H1 (cell line): ENCODE measurements around the gene PPM1N. TPM values are rescaled to one million over a fixed set of nuclear protein-coding genes. Genes with fewer than 3 reads are reported as not detected.
A peak's percentile ranks its signal among the peaks of the same experiment; 100 is the strongest.

ENCODE experiments used
- CTCF ChIA-PET: fragments of 300-600 bp; sonication (Branson Sonifier 250); formaldehyde crosslinking; loops from one replicate; lab custom pipeline; 2021; ENCODE audit not compliant: partially characterized antibody; lab: Charles Lee
- POLR2A ChIA-PET: fragments of 300-600 bp; sonication (Branson Sonifier 250); formaldehyde crosslinking; loops from one replicate; lab custom pipeline; 2021; ENCODE audit warnings: inconsistent platforms; ENCODE audit not compliant: partially characterized antibody; lab: Charles Lee
- DNase-seq, 2 experiments: peaks; one replicate each; pipeline versions ENCODE4 v3.0.0 to v3.0.0-alpha.2; 2010 to 2022; ENCODE audit warnings: low spot score in 2 of 2, low read depth in 1 of 2, mixed read lengths in 1 of 2
- FAIRE-seq: peaks from 2 replicates; lab custom pipeline; 2011; peaks lifted over from hg19 to GRCh38; lab: Jason Lieb, UNC
- H2AFZ ChIP-seq: 2 replicates; pipeline ENCODE4 v1.8.1; 2012; ENCODE audit warnings: low read length, inconsistent platforms
- H2AK5ac ChIP-seq: 2 replicates; pipeline ENCODE4 v1.6.1; 2013; ENCODE audit warnings: low read depth, low read length
- H2BK120ac ChIP-seq: replicated peaks from 2 replicates; pipeline ENCODE3; 2013; ENCODE audit warnings: low read depth, low read length, inconsistent platforms
- H2BK12ac ChIP-seq: 2 replicates; pipeline ENCODE4 v1.6.1; 2013; ENCODE audit warnings: low read depth, low read length
- H2BK15ac ChIP-seq: 2 replicates; pipeline ENCODE4 v1.6.1; 2013; ENCODE audit warnings: low read length
- H2BK20ac ChIP-seq: 2 replicates; pipeline ENCODE4 v1.6.1; 2013; ENCODE audit warnings: low read length
- H2BK5ac ChIP-seq: 2 replicates; pipeline ENCODE4 v1.6.1; 2013; ENCODE audit warnings: low read depth, low read length
- H3K14ac ChIP-seq: 2 replicates; pipeline ENCODE4 v1.6.1; 2013; ENCODE audit warnings: inconsistent platforms; ENCODE audit not compliant: insufficient read length
- H3K18ac ChIP-seq: 2 replicates; pipeline ENCODE4 v1.6.1; 2013; ENCODE audit warnings: low read length; ENCODE audit errors: extremely low read depth
- H3K23ac ChIP-seq: 2 replicates; pipeline ENCODE4 v1.6.1; 2013; ENCODE audit warnings: inconsistent platforms; ENCODE audit not compliant: insufficient read length
- H3K23me2 ChIP-seq: 2 replicates; pipeline ENCODE4 v1.6.1; 2013; ENCODE audit warnings: low read depth, low read length
- H3K27ac ChIP-seq: 2 replicates; pipeline ENCODE4 v1.6.1; 2011; ENCODE audit warnings: low read depth, low read length, inconsistent platforms
- H3K27me3 ChIP-seq, 4 experiments: replicated peaks in 1 of 4; 1 replicate in 1 of 4; 2 replicates in 3 of 4; pipeline versions ENCODE4 v1.6.1 to v1.8.1; 2011 to 2013; ENCODE audit warnings: low read length in 3 of 4, mild to moderate bottlenecking in 3 of 4, inconsistent platforms in 2 of 4, mixed read lengths in 2 of 4, moderate library complexity in 1 of 4; ENCODE audit not compliant: control insufficient read depth in 3 of 4, insufficient read depth in 3 of 4; ENCODE audit errors: extremely low read depth in 1 of 4
- H3K36me3 ChIP-seq, 4 experiments: 2 replicates each; pipeline versions ENCODE4 v1.6.1 to v1.8.1; 2011 to 2013; ENCODE audit warnings: mild to moderate bottlenecking in 4 of 4, low read length in 3 of 4, moderate library complexity in 2 of 4, control low read depth in 1 of 4, inconsistent platforms in 1 of 4; ENCODE audit not compliant: insufficient read depth in 4 of 4, control insufficient read depth in 2 of 4
- H3K4ac ChIP-seq: replicated peaks from 2 replicates; pipeline ENCODE3; 2013; ENCODE audit warnings: low read length, low read depth, mixed read lengths, inconsistent platforms; ENCODE audit not compliant: insufficient read length
- H3K4me1 ChIP-seq, 4 experiments: replicated peaks in 1 of 4; 1 replicate in 1 of 4; 2 replicates in 3 of 4; pipeline versions ENCODE4 v1.6.1 to v1.8.1; 2011 to 2013; ENCODE audit warnings: low read length in 3 of 4, inconsistent platforms in 2 of 4, mixed read lengths in 1 of 4; ENCODE audit not compliant: insufficient read depth in 4 of 4, control insufficient read depth in 3 of 4
- H3K4me2 ChIP-seq, 2 experiments: 2 replicates each; pipeline versions ENCODE4 v1.6.1 to v1.8.1; 2011 to 2013; ENCODE audit warnings: low read depth in 2 of 2, low read length in 2 of 2, control low read depth in 1 of 2, inconsistent platforms in 1 of 2, mild to moderate bottlenecking in 1 of 2; ENCODE audit not compliant: insufficient read depth in 1 of 2
- H3K4me3 ChIP-seq, 4 experiments: fragments of 200-600, 300-600 bp in 1 of 4; sonication (generic), shearing (Covaris generic), sonication (Bioruptor Twin) in 1 of 4; 2 replicates each; pipeline versions ENCODE4 v1.5.1 to v1.8.1; 2011 to 2016; ENCODE audit warnings: low read length in 4 of 4, low read depth in 3 of 4, control low read depth in 2 of 4, inconsistent platforms in 2 of 4, mild to moderate bottlenecking in 2 of 4, mixed read lengths in 1 of 4, moderate library complexity in 1 of 4; ENCODE audit not compliant: insufficient read depth in 2 of 4; ENCODE audit errors: extremely low read depth in 1 of 4
- H3K56ac ChIP-seq: replicated peaks from 2 replicates; pipeline ENCODE3; 2013; ENCODE audit warnings: low read depth, mild to moderate bottlenecking, mixed read lengths, low read length, inconsistent platforms; ENCODE audit not compliant: insufficient read length
- H3K79me1 ChIP-seq: 2 replicates; pipeline ENCODE4 v1.6.1; 2013; ENCODE audit warnings: low read depth, low read length, control low read depth
- H3K79me2 ChIP-seq, 2 experiments: 2 replicates each; pipeline versions ENCODE4 v1.6.1 to v1.8.1; 2012 to 2013; ENCODE audit warnings: low read length in 2 of 2, mild to moderate bottlenecking in 2 of 2, inconsistent platforms in 1 of 2; ENCODE audit not compliant: insufficient read depth in 2 of 2, control insufficient read depth in 1 of 2
- H3K9ac ChIP-seq, 4 experiments: replicated peaks in 1 of 4; 1 replicate in 1 of 4; 2 replicates in 3 of 4; pipeline versions ENCODE4 v1.6.1 to v1.8.1; 2011 to 2013; ENCODE audit warnings: low read depth in 3 of 4, low read length in 3 of 4, control low read depth in 2 of 4, mild to moderate bottlenecking in 2 of 4, moderate library complexity in 2 of 4, inconsistent platforms in 1 of 4; ENCODE audit errors: extremely low read depth in 1 of 4
- H3K9me3 ChIP-seq, 2 experiments: 2 replicates each; pipeline versions ENCODE4 v1.6.1 to v1.8.1; 2012 to 2013; ENCODE audit warnings: mild to moderate bottlenecking in 2 of 2, moderate library complexity in 2 of 2, control low read depth in 1 of 2, inconsistent platforms in 1 of 2, low read depth in 1 of 2, low read length in 1 of 2, mixed read lengths in 1 of 2; ENCODE audit not compliant: insufficient read depth in 2 of 2
- H4K20me1 ChIP-seq, 2 experiments: replicated peaks in 1 of 2; 2 replicates each; pipeline versions ENCODE3 to v1.8.1; 2011 to 2013; ENCODE audit warnings: inconsistent platforms in 2 of 2, low read length in 2 of 2, mild to moderate bottlenecking in 1 of 2; ENCODE audit not compliant: insufficient read depth in 2 of 2, control insufficient read depth in 1 of 2
- H4K5ac ChIP-seq: 2 replicates; pipeline ENCODE4 v1.6.1; 2013; ENCODE audit warnings: low read length, low read depth, mixed read lengths, inconsistent platforms; ENCODE audit not compliant: insufficient read length
- H4K8ac ChIP-seq: 2 replicates; pipeline ENCODE4 v1.8.0; 2013; ENCODE audit warnings: mild to moderate bottlenecking, moderate library complexity, low read length, inconsistent platforms; ENCODE audit not compliant: insufficient read depth; ENCODE audit errors: extremely low read depth
- H4K91ac ChIP-seq: replicated peaks from 2 replicates; pipeline ENCODE3; 2013; ENCODE audit warnings: low read length, mixed read lengths, inconsistent platforms; ENCODE audit not compliant: insufficient read length
- CREB1 ChIP-seq: IDR thresholded peaks from 2 replicates; pipeline ENCODE4 v1.6.1; 2012; ENCODE audit warnings: inconsistent platforms
- EGR1 ChIP-seq: IDR thresholded peaks from 2 replicates; pipeline ENCODE4 v1.6.1; 2011; ENCODE audit warnings: low read depth, low read length, borderline replicate concordance
- KDM4A ChIP-seq: IDR thresholded peaks from one replicate; pipeline ENCODE4 v1.7.1; 2012; ENCODE audit warnings: low read depth, mild to moderate bottlenecking, moderate library complexity, low read length, inconsistent platforms; ENCODE audit not compliant: severe bottlenecking
- RNF2 ChIP-seq: fragments of 200-900, 300-1000 bp; sonication (generic); IDR thresholded peaks from 2 replicates; pipeline ENCODE4 v1.7.1; 2016; ENCODE audit warnings: borderline replicate concordance, low read depth, mild to moderate bottlenecking, antibody characterized with exemption, low read length; ENCODE audit not compliant: poor library complexity, severe bottlenecking; ENCODE audit errors: missing control alignments
- TAF1 ChIP-seq: IDR thresholded peaks from 2 replicates; pipeline ENCODE4 v1.6.1; 2011; ENCODE audit warnings: mild to moderate bottlenecking, low read depth, low read length
- TAF7 ChIP-seq: optimal IDR thresholded peaks from 2 replicates; pipeline ENCODE3; 2011; ENCODE audit warnings: low read depth, mild to moderate bottlenecking, inconsistent platforms, low read length, moderate library complexity, borderline replicate concordance
- TCF12 ChIP-seq: IDR thresholded peaks from 2 replicates; pipeline ENCODE4 v1.6.1; 2011; ENCODE audit warnings: low read depth, mild to moderate bottlenecking, low read length
- WGBS, 2 experiments: shearing (Covaris generic) in 1 of 2; methylation state at CpG; one replicate each; pipeline versions ENCODE4 v1.1.6 to v1.1.7; 2013 to 2015; ENCODE audit warnings: low lambda C conversion rate in 2 of 2, mixed read lengths in 2 of 2, inconsistent platforms in 1 of 2, low coverage in 1 of 2, missing lambda C conversion rate in 1 of 2; ENCODE audit not compliant: insufficient replicate concordance in 2 of 2, insufficient coverage in 1 of 2, insufficient read length in 1 of 2; ENCODE audit errors: extremely low coverage in 1 of 2, missing lambda C conversion rate in 1 of 2; 5-methylcytosine and 5-hydroxymethylcytosine counted together
- polyA plus RNA-seq, 7 experiments: library from polyadenylated mRNA; depleted of rRNA in 3 of 7; stranded (reverse) in 5 of 7; unstranded in 2 of 7; fragments of >200 nt in 5 of 7; fragments of 200-250 nt in 2 of 7; gene quantifications; 1 replicate in 5 of 7; 2 replicates in 1 of 7; 4 replicates in 1 of 7; pipeline versions ENCODE4 v1.2.1 to v1.2.3, GENCODE V29; 2011 to 2013; ENCODE audit warnings: missing spikeins in 2 of 7, mixed read lengths in 2 of 7
- total RNA-seq: library from RNA; stranded (reverse); fragmentation: NEBNext Ultra II Directional; extraction: Animal tissue kit (Norgen Biotek cat#: 25700); gene quantifications from 2 replicates; pipeline ENCODE4 v1.2.1, GENCODE V29; 2021
- TF ChIP-seq, protein P1 (sequence below): IDR thresholded peaks from 2 replicates; pipeline ENCODE4 v1.6.1; 2012; ENCODE audit warnings: inconsistent platforms

Gene PPM1N
- total and polyA plus RNA-seq, 2 of the 8 experiments (the other 6 are each of a cell fraction or from before 2014, with no cell fraction given), result 12.2 to 14.4 TPM

DNA sequence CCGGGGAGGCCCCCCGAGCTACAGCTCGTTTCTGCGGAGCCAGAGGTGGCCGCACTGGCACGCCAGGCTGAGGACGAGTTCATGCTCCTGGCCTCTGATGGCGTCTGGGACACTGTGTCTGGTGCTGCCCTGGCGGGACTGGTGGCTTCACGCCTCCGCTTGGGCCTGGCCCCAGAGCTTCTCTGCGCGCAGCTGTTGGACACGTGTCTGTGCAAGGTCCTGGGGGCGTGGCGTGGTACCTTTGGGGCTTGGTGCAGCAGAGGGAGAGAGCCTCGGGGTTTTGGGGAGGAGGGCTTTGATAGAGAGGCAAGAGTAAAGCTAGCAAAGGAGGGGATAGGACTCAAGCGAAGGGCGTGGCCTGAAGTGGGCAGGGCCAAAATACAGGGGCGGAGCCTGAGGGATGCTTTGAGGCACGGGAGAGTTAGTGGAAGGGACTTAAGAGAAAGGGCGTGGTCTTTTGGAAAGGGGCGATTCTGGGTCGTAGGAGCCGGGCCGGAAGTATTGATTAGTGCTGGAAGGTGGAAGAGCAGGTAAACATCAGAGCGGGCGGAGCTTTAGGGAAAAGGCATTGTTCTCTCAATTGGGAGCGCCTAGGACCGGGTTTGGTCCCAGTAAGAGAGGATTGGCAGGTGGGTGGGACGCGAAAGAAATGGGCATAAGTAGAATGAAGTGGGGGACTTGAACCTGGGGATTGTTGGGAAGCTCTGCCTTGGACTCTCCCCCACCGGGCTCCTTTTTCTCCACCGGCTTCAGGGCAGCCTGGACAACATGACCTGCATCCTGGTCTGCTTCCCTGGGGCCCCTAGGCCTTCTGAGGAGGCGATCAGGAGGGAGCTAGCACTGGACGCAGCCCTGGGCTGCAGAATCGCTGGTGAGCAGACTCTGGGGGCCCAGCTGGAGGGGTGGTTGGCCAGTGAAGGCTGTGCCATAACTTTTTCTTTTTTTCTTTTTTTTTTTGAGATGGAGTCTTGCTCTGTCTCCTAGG lies 1.2 kb downstream of the PPM1N start:
- Histone ChIP-seq H3K14ac (no peak overlapping the region), H3K9me3 (no peaks in the 10 kb centered on the region), H3K27me3 (peaks cover 0 to 10% (median 4%) of the 10 kb centered on the region in 4 experiments; a peak in 3 of 7 replicates), H3K4me1 (peaks cover 10 to 22% (median 19%) of the 10 kb centered on the region in 4 experiments; a peak in 6 of 7 replicates), H3K4me3 (peak overlapping the region; percentile 18 to 55 (median 35)), H2AK5ac (no peak overlapping the region), H2AFZ (no peak overlapping the region), H4K5ac (no peak overlapping the region), H3K27ac (no peak overlapping the region; the same call in 1 of the 2 replicates), H3K18ac (peak overlapping the region; percentile 95), H2BK12ac (peak overlapping the region; percentile 81; the same call in 1 of the 2 replicates), H4K20me1 (peaks cover 0 to 10% of the 10 kb centered on the region in 2 experiments), H3K79me2 (no peaks in the 10 kb centered on the region), H3K36me3 (peaks cover 0 to 1% (median 0%) of the 10 kb centered on the region in 4 experiments; a peak in 1 of 8 replicates), H3K56ac (no peak overlapping the region), H2BK5ac (peak overlapping the region; percentile 4; the same call in 1 of the 2 replicates), H3K9ac (peak overlapping the region in 2 of 4 experiments; percentile 26 to 28; a peak in 3 of 7 replicates), H4K91ac (no peak overlapping the region), H3K23me2 (peaks cover 22% of the 10 kb centered on the region; the same call in 1 of the 2 replicates), H2BK120ac (no peak overlapping the region), H4K8ac (peak overlapping the region; percentile 92; the same call in 1 of the 2 replicates), H3K79me1 (no peaks in the 10 kb centered on the region), H3K4ac (no peak overlapping the region), H2BK15ac (peak overlapping the region; percentile 46; the same call in 1 of the 2 replicates), H2BK20ac (no peak overlapping the region), H3K23ac (no peak overlapping the region), H3K4me2 (peak overlapping the region; percentile 76 to 77)
- 9% methylated on average over 36 of the region's 37 CpGs; no CpG with 5 or more reads in 1 of the 2 experiments for WGBS, 2 experiments
- POLR2A ChIA-PET, result interaction anchor here (0.7 to 2.6 kb wide), 13 partner anchors 8 to 169 kb away, joined by 3 to 20 read pairs (median 5); partner anchors contain the start of genes FOSB and VASP
- CTCF ChIA-PET, result interaction anchor here (1.0 to 2.6 kb wide), 14 partner anchors 11 to 181 kb away, joined by 3 to 13 read pairs (median 4); no protein-coding TSS in a partner anchor
- DNase-seq (peak; percentile 97 to 98), FAIRE-seq (peak; percentile 100)
- peak; percentile 58 for TF ChIP-seq RNF2
- no peak for TF ChIP-seq EGR1
- peak; percentile 65 for TF ChIP-seq TAF7
- TF ChIP-seq TAF1, result peak; percentile 70
- 0 out of 2 replicates have a peak, but pooled peaks have one; percentile 53 for TF ChIP-seq TCF12
- peak; percentile 54 for TF ChIP-seq KDM4A
- TF ChIP-seq, protein P1, sequence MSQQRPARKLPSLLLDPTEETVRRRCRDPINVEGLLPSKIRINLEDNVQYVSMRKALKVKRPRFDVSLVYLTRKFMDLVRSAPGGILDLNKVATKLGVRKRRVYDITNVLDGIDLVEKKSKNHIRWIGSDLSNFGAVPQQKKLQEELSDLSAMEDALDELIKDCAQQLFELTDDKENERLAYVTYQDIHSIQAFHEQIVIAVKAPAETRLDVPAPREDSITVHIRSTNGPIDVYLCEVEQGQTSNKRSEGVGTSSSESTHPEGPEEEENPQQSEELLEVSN, result peak; percentile 98
- 0 out of 2 replicates have a peak, but pooled peaks have one; percentile 7 for TF ChIP-seq CREB1
